Measurements from ENCODE around the gene CHD1.

The CHD1 gene

GRCh38 chr5:98891591-98891990, 37.2 kb downstream of the CHD1 start:
- no peak for DNase-seq

GRCh38 chr5:98880598-98880997, 48.2 kb downstream of the CHD1 start:
- no peak for DNase-seq

GRCh38 chr5:98880151-98880550, 48.7 kb downstream of the CHD1 start:
- no peak for DNase-seq

- no peak for DNase-seq
Measured at GRCh38 chr5:98877600-98877999, 51.2 kb downstream of the CHD1 start.

GRCh38 chr5:98872674-98873073, 56.1 kb downstream of the CHD1 start:
- no peak for DNase-seq

- DNase-seq: no peak
Measured at GRCh38 chr5:98865690-98866089, 63.1 kb downstream of the CHD1 start.

GRCh38 chr5:98847054-98847453, 81.8 kb downstream of the CHD1 start:
- no peak for DNase-seq

- DNase-seq: no peak
Measured at GRCh38 chr5:98846520-98846919, 82.3 kb downstream of the CHD1 start.

GRCh38 chr5:98845878-98846277, 82.9 kb downstream of the CHD1 start:
- no peak for DNase-seq

- DNase-seq: no peak
Measured at GRCh38 chr5:98844865-98845264, 83.9 kb downstream of the CHD1 start.

GRCh38 chr5:98843481-98843880, 85.3 kb downstream of the CHD1 start:
- DNase-seq: no peak

- no peak for DNase-seq
Measured at GRCh38 chr5:98840946-98841345, 87.9 kb downstream of the CHD1 start.

- no peak for DNase-seq
Measured at GRCh38 chr5:98839469-98840383, 89.1 kb downstream of the CHD1 start.

- DNase-seq: no peak
Measured at GRCh38 chr5:98836175-98836574, 92.6 kb downstream of the CHD1 start.

GRCh38 chr5:98827588-98828284, 101.1 kb downstream of the CHD1 start:
- no peak for DNase-seq

- no peak for DNase-seq
Measured at GRCh38 chr5:98827161-98827560, 101.6 kb downstream of the CHD1 start.

- no peak for DNase-seq
Measured at GRCh38 chr5:98825582-98826375, 103.0 kb downstream of the CHD1 start.

- DNase-seq: no peak
Measured at GRCh38 chr5:98816582-98817222, 112.1 kb downstream of the CHD1 start.

GRCh38 chr5:98813755-98814154, 115.1 kb downstream of the CHD1 start:
- no peak for DNase-seq

GRCh38 chr5:98810206-98810605, 118.6 kb downstream of the CHD1 start:
- DNase-seq: no peak

- no peak for DNase-seq
Measured at GRCh38 chr5:98807806-98808205, 121.0 kb downstream of the CHD1 start.

- no peak for DNase-seq
Measured at GRCh38 chr5:98805070-98805469, 123.7 kb downstream of the CHD1 start.

- no peak for DNase-seq
Measured at GRCh38 chr5:98804066-98804465, 124.7 kb downstream of the CHD1 start.
